Measurements from ENCODE around the gene SLC4A9.

DNA sequence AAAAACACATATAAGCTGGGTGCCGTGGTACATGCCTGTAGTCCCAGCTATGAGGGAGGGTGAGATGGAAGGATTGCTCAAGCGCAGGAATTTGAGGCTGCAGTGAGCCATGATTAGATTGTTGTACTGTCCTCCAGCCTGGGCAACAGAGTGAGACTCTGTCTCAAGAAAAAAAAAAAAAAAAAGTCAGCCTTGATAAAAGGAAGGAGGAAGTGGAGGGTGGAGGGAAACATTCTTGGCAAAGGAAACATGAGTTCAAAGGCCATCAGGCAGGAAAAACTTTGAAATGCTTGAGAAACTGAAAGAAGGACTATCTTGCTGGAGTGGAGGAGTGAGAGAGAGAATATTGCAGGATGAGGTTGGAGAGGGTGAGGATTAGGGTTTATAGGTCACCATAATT, 23.3 kb downstream of the SLC4A9 start:
- TF ChIP-seq CTCF (IDR thresholded peaks at IDR 0.05) (no peak), POLR2A (IDR thresholded peaks at IDR 0.05) (no peak)
